PFSK-1 (cell line): ENCODE measurements around the gene HCN4.

Source experiments
- REST ChIP-seq, 2 experiments: IDR thresholded peaks; 2 replicates each; pipeline versions ENCODE4 v1.6.1 to v1.8.0; 2011 to 2012; ENCODE audit warnings: low read depth in 2 of 2, low read length in 2 of 2, control low read depth in 1 of 2, inconsistent platforms in 1 of 2, mild to moderate bottlenecking in 1 of 2, moderate library complexity in 1 of 2; ENCODE audit not compliant: insufficient read depth in 1 of 2
- SIN3A ChIP-seq: IDR thresholded peaks from 2 replicates; pipeline ENCODE4 v1.6.1; 2012; ENCODE audit warnings: mild to moderate bottlenecking, low read length, moderate library complexity, borderline replicate concordance; ENCODE audit not compliant: insufficient read depth

GRCh38 chr15:73414876-73415275 lies 46.1 kb upstream of the HCN4 start:
- TF ChIP-seq REST (IDR thresholded peaks at IDR 0.05; ENCODE audit: insufficient read depth in 1 of 2, low read depth in 2 of 2, low read length in 2 of 2) (no peak), SIN3A (no peak)
